Measurements from ENCODE around the gene TAC4. TPM values are rescaled to one million over a fixed set of nuclear protein-coding genes. Genes with fewer than 3 reads are reported as not detected.
A peak's percentile ranks its signal among the peaks of the same experiment; 100 is the strongest.

TAC4 gene
- polyA plus RNA-seq, 3 donors from 2014 or later: not detected

GRCh38 chr17:49846938-49847712 lies 744 bp downstream of the TAC4 start:
- Mint-ChIP-seq H3K4me3 (no peak overlapping the region), H3K4me1 (peaks cover 27 to 40% of the 10 kb centered on the region in 2 donors), H3K27ac (peak overlapping the region in 3 of 6 donors; percentile 1 to 44 (median 36)), H3K9me3 (no peaks in the 10 kb centered on the region), H3K36me3 (peaks cover 4 to 6% (median 4%) of the 10 kb centered on the region in 3 donors), H3K27me3 (ENCODE audit: low read depth in 3 of 3) (peaks cover 1 to 8% (median 5%) of the 10 kb centered on the region in 3 donors)
- DNase-seq: no peak

GRCh38 chr17:49845321-49845720 lies 2.5 kb downstream of the TAC4 start:
- H3K9me3 Mint-ChIP-seq: no peaks in the 10 kb centered on the region
- H3K27ac Mint-ChIP-seq: peak overlapping the region in 3 of 6 donors; percentile 40 to 83 (median 69)
- DNase-seq: no peak

GRCh38 chr17:49843774-49844350 lies 4.0 kb downstream of the TAC4 start:
- H3K9me3 Mint-ChIP-seq: no peaks in the 10 kb centered on the region
- no peak overlapping the region for H3K4me3 Mint-ChIP-seq
- DNase-seq: peak in 1 of 3 donors; percentile 17
- H3K4me1 Mint-ChIP-seq: peaks cover 15 to 27% of the 10 kb centered on the region in 2 donors
- peak overlapping the region in 2 of 6 donors; percentile 25 to 58 for H3K27ac Mint-ChIP-seq
- H3K36me3 Mint-ChIP-seq: peaks cover 4 to 6% (median 4%) of the 10 kb centered on the region in 3 donors
- peaks cover 0 to 1% (median 0%) of the 10 kb centered on the region in 3 donors for H3K27me3 Mint-ChIP-seq (ENCODE audit: low read depth in 3 of 3)

More at GRCh38 chr17:49845321-49845720, 2.5 kb downstream of the TAC4 start:
- Mint-ChIP-seq H3K4me3 (no peak overlapping the region), H3K36me3 (peaks cover 4 to 6% (median 4%) of the 10 kb centered on the region in 3 donors), H3K27me3 (ENCODE audit: low read depth in 3 of 3) (peaks cover 0 to 1% (median 0%) of the 10 kb centered on the region in 3 donors), H3K4me1 (peaks cover 15 to 28% of the 10 kb centered on the region in 2 donors)

GRCh38 chr17:49842846-49843245 lies 5.0 kb downstream of the TAC4 start:
- Mint-ChIP-seq H3K27ac (peak overlapping the region in 1 of 6 donors; percentile 42), H3K4me1 (peaks cover 15 to 27% of the 10 kb centered on the region in 2 donors), H3K9me3 (no peaks in the 10 kb centered on the region), H3K4me3 (no peak overlapping the region), H3K27me3 (ENCODE audit: low read depth in 3 of 3) (peaks cover 0 to 1% (median 0%) of the 10 kb centered on the region in 3 donors), H3K36me3 (peaks cover 4 to 6% (median 4%) of the 10 kb centered on the region in 3 donors)
- DNase-seq: no peak

- Mint-ChIP-seq H3K9me3 (no peaks in the 10 kb centered on the region), H3K27me3 (ENCODE audit: low read depth in 3 of 3) (no peaks in the 10 kb centered on the region), H3K4me1 (peaks cover 15 to 27% of the 10 kb centered on the region in 2 donors), H3K4me3 (no peak overlapping the region), H3K27ac (peak overlapping the region in 1 of 6 donors; percentile 42), H3K36me3 (peaks cover 4 to 6% (median 4%) of the 10 kb centered on the region in 3 donors)
- DNase-seq: no peak
Observed at GRCh38 chr17:49842371-49842770, 5.5 kb downstream of the TAC4 start.

GRCh38 chr17:49841548-49841947 lies 6.3 kb downstream of the TAC4 start:
- Mint-ChIP-seq H3K36me3 (peaks cover 4 to 6% (median 4%) of the 10 kb centered on the region in 3 donors), H3K4me3 (no peak overlapping the region), H3K4me1 (peaks cover 15 to 27% of the 10 kb centered on the region in 2 donors), H3K27me3 (ENCODE audit: low read depth in 3 of 3) (no peaks in the 10 kb centered on the region), H3K9me3 (no peaks in the 10 kb centered on the region), H3K27ac (no peak overlapping the region)
- no peak for DNase-seq

- Mint-ChIP-seq H3K27ac (peak overlapping the region in 1 of 6 donors; percentile 34), H3K4me3 (no peak overlapping the region), H3K9me3 (no peaks in the 10 kb centered on the region), H3K4me1 (peaks cover 10 to 26% of the 10 kb centered on the region in 2 donors), H3K36me3 (peaks cover 6 to 20% (median 8%) of the 10 kb centered on the region in 3 donors), H3K27me3 (ENCODE audit: low read depth in 3 of 3) (no peaks in the 10 kb centered on the region)
- no peak for DNase-seq
Observed at GRCh38 chr17:49839455-49839854, 8.4 kb downstream of the TAC4 start.

- peaks cover 0 to 2% (median 0%) of the 10 kb centered on the region in 3 donors for H3K27me3 Mint-ChIP-seq (ENCODE audit: low read depth in 3 of 3)
- no peak for DNase-seq
- no peaks in the 10 kb centered on the region for H3K9me3 Mint-ChIP-seq
- peaks cover 4 to 27% of the 10 kb centered on the region in 2 donors for H3K4me1 Mint-ChIP-seq
- peak overlapping the region in 3 of 6 donors; percentile 13 to 67 (median 23) for H3K27ac Mint-ChIP-seq
- H3K4me3 Mint-ChIP-seq: no peak overlapping the region
- H3K36me3 Mint-ChIP-seq: peaks cover 9 to 25% (median 14%) of the 10 kb centered on the region in 3 donors
Observed at GRCh38 chr17:49836111-49837030, 11.5 kb downstream of the TAC4 start.

GRCh38 chr17:49835472-49835871 lies 12.4 kb downstream of the TAC4 start:
- Mint-ChIP-seq H3K27ac (peak overlapping the region in 2 of 6 donors; percentile 35 to 67), H3K36me3 (peaks cover 12 to 27% (median 14%) of the 10 kb centered on the region in 3 donors), H3K4me3 (no peak overlapping the region), H3K9me3 (no peaks in the 10 kb centered on the region), H3K4me1 (peaks cover 4 to 27% of the 10 kb centered on the region in 2 donors), H3K27me3 (ENCODE audit: low read depth in 3 of 3) (peaks cover 0 to 2% (median 0%) of the 10 kb centered on the region in 3 donors)
- no peak for DNase-seq

GRCh38 chr17:49834118-49834743 lies 13.6 kb downstream of the TAC4 start:
- Mint-ChIP-seq H3K4me1 (peaks cover 4 to 27% of the 10 kb centered on the region in 2 donors), H3K27me3 (ENCODE audit: low read depth in 3 of 3) (peaks cover 0 to 2% (median 0%) of the 10 kb centered on the region in 3 donors), H3K27ac (peak overlapping the region in 1 of 6 donors; percentile 17), H3K9me3 (no peaks in the 10 kb centered on the region), H3K4me3 (no peak overlapping the region), H3K36me3 (peaks cover 14 to 32% (median 14%) of the 10 kb centered on the region in 3 donors)
- no peak for DNase-seq

GRCh38 chr17:49832840-49833599 lies 14.8 kb downstream of the TAC4 start:
- Mint-ChIP-seq H3K36me3 (peaks cover 19 to 44% (median 24%) of the 10 kb centered on the region in 3 donors), H3K4me1 (peaks cover 4 to 27% of the 10 kb centered on the region in 2 donors), H3K27me3 (ENCODE audit: low read depth in 3 of 3) (peaks cover 0 to 3% (median 0%) of the 10 kb centered on the region in 3 donors), H3K27ac (peak overlapping the region; percentile 1 to 62 (median 46)), H3K4me3 (no peak overlapping the region), H3K9me3 (no peaks in the 10 kb centered on the region)
- DNase-seq: no peak

GRCh38 chr17:49830605-49831004 lies 17.3 kb downstream of the TAC4 start:
- H3K36me3 Mint-ChIP-seq: peaks cover 30 to 58% (median 36%) of the 10 kb centered on the region in 3 donors
- no peaks in the 10 kb centered on the region for H3K9me3 Mint-ChIP-seq
- H3K4me1 Mint-ChIP-seq: peaks cover 0 to 18% of the 10 kb centered on the region in 2 donors
- H3K4me3 Mint-ChIP-seq: no peak overlapping the region
- H3K27me3 Mint-ChIP-seq (ENCODE audit: low read depth in 3 of 3): peaks cover 0 to 3% (median 0%) of the 10 kb centered on the region in 3 donors
- no peak for DNase-seq
- peak overlapping the region in 2 of 6 donors; percentile 8 to 76 for H3K27ac Mint-ChIP-seq

Measured in immature natural killer cell (primary cell).